ENCODE results near the gene ZBTB24.

DNA sequence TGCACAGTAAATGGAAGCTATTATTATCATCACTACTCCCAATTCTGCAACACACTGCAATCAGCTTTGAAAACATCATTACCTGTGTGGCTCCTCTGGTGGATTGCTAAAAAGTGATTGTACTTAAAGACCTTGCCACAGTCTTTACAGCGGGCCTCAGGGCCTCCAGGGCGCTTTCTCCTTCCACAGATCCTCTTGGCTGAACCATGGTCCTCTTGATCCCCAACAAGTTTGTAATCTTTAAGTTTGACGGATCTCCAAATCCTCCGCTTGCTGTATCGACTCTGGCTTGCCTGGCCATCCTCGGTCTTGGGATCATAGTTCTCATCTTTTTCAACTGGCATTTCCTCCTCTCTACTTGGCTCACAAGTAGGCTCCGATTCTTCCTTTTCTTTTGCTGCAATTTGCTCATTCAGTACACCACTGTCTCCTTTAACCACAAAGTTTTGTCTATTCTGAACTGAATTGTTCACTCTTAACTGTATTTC lies 2.0 kb downstream of the ZBTB24 start:
- TF ChIP-seq, protein P1, sequence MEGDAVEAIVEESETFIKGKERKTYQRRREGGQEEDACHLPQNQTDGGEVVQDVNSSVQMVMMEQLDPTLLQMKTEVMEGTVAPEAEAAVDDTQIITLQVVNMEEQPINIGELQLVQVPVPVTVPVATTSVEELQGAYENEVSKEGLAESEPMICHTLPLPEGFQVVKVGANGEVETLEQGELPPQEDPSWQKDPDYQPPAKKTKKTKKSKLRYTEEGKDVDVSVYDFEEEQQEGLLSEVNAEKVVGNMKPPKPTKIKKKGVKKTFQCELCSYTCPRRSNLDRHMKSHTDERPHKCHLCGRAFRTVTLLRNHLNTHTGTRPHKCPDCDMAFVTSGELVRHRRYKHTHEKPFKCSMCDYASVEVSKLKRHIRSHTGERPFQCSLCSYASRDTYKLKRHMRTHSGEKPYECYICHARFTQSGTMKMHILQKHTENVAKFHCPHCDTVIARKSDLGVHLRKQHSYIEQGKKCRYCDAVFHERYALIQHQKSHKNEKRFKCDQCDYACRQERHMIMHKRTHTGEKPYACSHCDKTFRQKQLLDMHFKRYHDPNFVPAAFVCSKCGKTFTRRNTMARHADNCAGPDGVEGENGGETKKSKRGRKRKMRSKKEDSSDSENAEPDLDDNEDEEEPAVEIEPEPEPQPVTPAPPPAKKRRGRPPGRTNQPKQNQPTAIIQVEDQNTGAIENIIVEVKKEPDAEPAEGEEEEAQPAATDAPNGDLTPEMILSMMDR (IDR thresholded peaks at IDR 0.05; ENCODE audit: low read depth, low read length): no peak
- no peak for TF ChIP-seq POLR2A (IDR thresholded peaks at IDR 0.05; ENCODE audit: extremely low read depth, insufficient read length)
- TF ChIP-seq MYC (IDR thresholded peaks at IDR 0.05; ENCODE audit: low read depth, low read length): no peak
- TF ChIP-seq, protein P2, sequence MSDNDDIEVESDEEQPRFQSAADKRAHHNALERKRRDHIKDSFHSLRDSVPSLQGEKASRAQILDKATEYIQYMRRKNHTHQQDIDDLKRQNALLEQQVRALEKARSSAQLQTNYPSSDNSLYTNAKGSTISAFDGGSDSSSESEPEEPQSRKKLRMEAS (IDR thresholded peaks at IDR 0.05; ENCODE audit: low read depth, low read length): no peak
